Neural cell (in vitro differentiated cells): ENCODE results near the gene SOAT2. TPM values are rescaled to one million over a fixed set of nuclear protein-coding genes. Genes with fewer than 3 reads are reported as not detected.

Source experiments
- H2AFZ ChIP-seq: fragments of 200-600, 300-800 bp; sonication (generic), shearing (Covaris generic); 2 replicates; pipeline ENCODE4 v1.6.0; 2014; ENCODE audit warnings: low read depth, mild to moderate bottlenecking, antibody characterized with exemption, low read length, moderate library complexity
- H3F3A ChIP-seq: fragments of 200-600 bp; shearing (Covaris generic); 2 replicates; pipeline ENCODE4 v1.6.1; 2016; ENCODE audit warnings: mild to moderate bottlenecking, moderate library complexity, mixed read lengths, antibody characterized with exemption, low read length; ENCODE audit not compliant: insufficient read depth, poor library complexity, severe bottlenecking
- H3K27ac ChIP-seq: fragments of 200-600, 300-800 bp; sonication (generic), shearing (Covaris generic); 2 replicates; pipeline ENCODE4 v1.5.1; 2014; ENCODE audit warnings: mild to moderate bottlenecking, low read length, moderate library complexity
- H3K27me3 ChIP-seq: fragments of 300-800, 200-600 bp; sonication (generic), shearing (Covaris generic); 2 replicates; pipeline ENCODE4 v1.6.0; 2014; ENCODE audit warnings: mild to moderate bottlenecking, low read depth, low read length, moderate library complexity; ENCODE audit not compliant: insufficient read depth
- H3K36me3 ChIP-seq: fragments of 300-800, 200-600 bp; sonication (generic), shearing (Covaris generic); 2 replicates; pipeline ENCODE4 v1.5.1; 2014; ENCODE audit warnings: mild to moderate bottlenecking, antibody characterized with exemption, low read length, moderate library complexity; ENCODE audit not compliant: insufficient read depth
- H3K4me2 ChIP-seq: fragments of 300-800, 200-600 bp; sonication (generic), shearing (Covaris generic); 2 replicates; pipeline ENCODE4 v1.6.0; 2014; ENCODE audit warnings: mild to moderate bottlenecking, low read length
- H3K4me3 ChIP-seq: fragments of 300-800, 200-600 bp; sonication (generic), shearing (Covaris generic); 2 replicates; pipeline ENCODE4 v1.5.1; 2014; ENCODE audit warnings: mild to moderate bottlenecking, low read length, moderate library complexity
- H3K79me2 ChIP-seq: fragments of 200-600 bp; shearing (Covaris generic); replicated peaks from 2 replicates; pipeline ENCODE4 v1.6.0; 2014; ENCODE audit warnings: mild to moderate bottlenecking, low read length, moderate library complexity; ENCODE audit not compliant: insufficient read depth
- H3K9ac ChIP-seq: fragments of 300-800, 200-600 bp; sonication (generic), shearing (Covaris generic); 2 replicates; pipeline ENCODE4 v1.6.1; 2016; ENCODE audit warnings: mild to moderate bottlenecking, low read length, mixed read lengths
- H3K9me2 ChIP-seq: fragments of 200-600 bp; shearing (Covaris generic); 2 replicates; pipeline ENCODE4 v1.6.1; 2016; ENCODE audit warnings: mild to moderate bottlenecking, low read length, mixed read lengths; ENCODE audit not compliant: insufficient read depth
- H3K9me3 ChIP-seq: fragments of 200-600, 300-800 bp; sonication (generic), shearing (Covaris generic); 2 replicates; pipeline ENCODE4 v1.6.1; 2016; ENCODE audit warnings: mild to moderate bottlenecking, mixed run types, low read length, moderate library complexity, mixed read lengths
- H4K20me1 ChIP-seq: fragments of 200-600 bp; shearing (Covaris generic); 2 replicates; pipeline ENCODE4 v1.6.1; 2016; ENCODE audit warnings: mild to moderate bottlenecking, mixed run types; ENCODE audit not compliant: insufficient read depth
- CTCF ChIP-seq: fragments of 450-650 bp; IDR thresholded peaks from 2 replicates; pipeline ENCODE4 v1.5.1; 2014; ENCODE audit warnings: antibody characterized with exemption, mild to moderate bottlenecking, moderate library complexity; ENCODE audit not compliant: poor library complexity, severe bottlenecking
- EP300 ChIP-seq: fragments of 450-650 bp; conservative IDR thresholded peaks from 2 replicates; pipeline ENCODE4 v1.6.1; 2014; ENCODE audit warnings: antibody characterized with exemption, mild to moderate bottlenecking, moderate library complexity; ENCODE audit not compliant: poor library complexity, severe bottlenecking
- EZH2 ChIP-seq: fragments of 200-600, 300-800 bp; shearing (Covaris generic), sonication (generic); IDR thresholded peaks from 2 replicates; pipeline ENCODE4 v1.6.1; 2014; ENCODE audit warnings: antibody characterized with exemption, low read length, borderline replicate concordance, mild to moderate bottlenecking; ENCODE audit not compliant: insufficient read depth, poor library complexity, severe bottlenecking
- MXI1 ChIP-seq: fragments of 450-650 bp; conservative IDR thresholded peaks from 2 replicates; pipeline ENCODE4 v1.6.1; 2014; ENCODE audit warnings: antibody characterized with exemption, mild to moderate bottlenecking; ENCODE audit not compliant: poor library complexity, severe bottlenecking
- POLR2AphosphoS5 ChIP-seq: IDR thresholded peaks from 2 replicates; pipeline ENCODE4 v1.6.1; 2012
- RAD21 ChIP-seq: fragments of 450-650 bp; conservative IDR thresholded peaks from 2 replicates; pipeline ENCODE4 v1.6.1; 2014; ENCODE audit warnings: antibody characterized with exemption, mild to moderate bottlenecking, moderate library complexity
- REST ChIP-seq: IDR thresholded peaks from 2 replicates; pipeline ENCODE4 v1.6.1; 2012; ENCODE audit warnings: borderline replicate concordance
- SMC3 ChIP-seq: fragments of 450-650 bp; conservative IDR thresholded peaks from 2 replicates; pipeline ENCODE4 v1.6.1; 2014; ENCODE audit warnings: antibody characterized with exemption, mild to moderate bottlenecking, moderate library complexity; ENCODE audit not compliant: poor library complexity
- TAF1 ChIP-seq: IDR thresholded peaks from 2 replicates; pipeline ENCODE4 v1.6.1; 2012; ENCODE audit warnings: low read depth
- polyA plus RNA-seq: library from polyadenylated mRNA; depleted of rRNA; stranded (reverse); fragments of >200 nt; gene quantifications from 2 replicates; pipeline ENCODE4 v1.2.3, GENCODE V29; 2014

Gene SOAT2
- polyA plus RNA-seq, 1 donor from 2014 or later = not detected

DNA sequence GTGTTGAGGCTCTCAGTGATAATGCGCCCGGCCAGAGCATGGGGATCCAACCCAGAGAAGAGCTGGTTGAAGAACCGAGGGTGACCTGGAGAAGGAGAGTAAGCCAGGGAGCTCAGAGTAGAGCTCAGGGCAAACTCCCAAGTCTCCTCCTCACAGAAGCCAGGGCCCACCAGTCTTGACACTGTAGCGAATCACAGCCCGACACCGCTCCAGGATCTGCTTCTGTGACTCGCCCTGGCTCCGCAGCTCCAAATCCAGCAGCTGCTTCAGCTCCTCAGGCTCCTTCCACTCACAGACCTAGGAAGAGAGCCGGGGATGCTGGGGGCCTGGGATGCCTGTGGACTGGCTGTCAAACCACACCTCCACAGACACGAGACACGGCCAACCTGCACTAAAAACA, 69.1 kb downstream of the SOAT2 start:
- H3F3A ChIP-seq = no peaks in the 10 kb centered on the region
- no peaks in the 10 kb centered on the region for H3K9me3 ChIP-seq
- H3K36me3 ChIP-seq = no peaks in the 10 kb centered on the region
- H3K9me2 ChIP-seq = no peaks in the 10 kb centered on the region
- no peak for TF ChIP-seq SMC3
- no peak for TF ChIP-seq EZH2
- no peak for TF ChIP-seq TAF1
- no peak for TF ChIP-seq CTCF
- no peak for TF ChIP-seq REST
- TF ChIP-seq EP300 = no peak
- TF ChIP-seq MXI1 = no peak
- TF ChIP-seq POLR2AphosphoS5 = no peak
- no peak for TF ChIP-seq RAD21
- no peak overlapping the region for H3K4me3 ChIP-seq
- H3K79me2 ChIP-seq = no peaks in the 10 kb centered on the region
- H3K27ac ChIP-seq = no peak overlapping the region
- no peaks in the 10 kb centered on the region for H3K27me3 ChIP-seq
- H2AFZ ChIP-seq = no peak overlapping the region
- no peaks in the 10 kb centered on the region for H4K20me1 ChIP-seq
- H3K9ac ChIP-seq = no peak overlapping the region
- H3K4me2 ChIP-seq = no peak overlapping the region

GRCh38 chr12:53173085-53173715, 69.9 kb downstream of the SOAT2 start:
- Histone ChIP-seq H3K27me3 (no peaks in the 10 kb centered on the region), H3K27ac (no peak overlapping the region), H3K79me2 (no peaks in the 10 kb centered on the region), H4K20me1 (no peaks in the 10 kb centered on the region), H3F3A (no peaks in the 10 kb centered on the region), H3K9me2 (no peaks in the 10 kb centered on the region), H3K9ac (no peak overlapping the region), H2AFZ (no peak overlapping the region), H3K4me3 (no peak overlapping the region), H3K36me3 (no peaks in the 10 kb centered on the region), H3K9me3 (no peaks in the 10 kb centered on the region), H3K4me2 (no peak overlapping the region)
- TF ChIP-seq TAF1 = no peak
- TF ChIP-seq MXI1 = no peak
- TF ChIP-seq CTCF = no peak
- no peak for TF ChIP-seq EP300
- TF ChIP-seq REST = no peak
- TF ChIP-seq POLR2AphosphoS5 = no peak
- TF ChIP-seq SMC3 = no peak
- TF ChIP-seq RAD21 = no peak
- TF ChIP-seq EZH2 = no peak
